Gastroesophageal sphincter (tissue), 3 donors: ENCODE data around the gene LCE6A.

Experiments
- CTCF ChIP-seq, 4 experiments: fragments of 200-600 bp in 2 of 4; fragments of 450-650 bp in 2 of 4; sonication (generic) in 1 of 4; IDR thresholded peaks; one replicate each; pipeline ENCODE4 v1.5.1; 2017 to 2019; ENCODE audit warnings: antibody characterized with exemption in 4 of 4, mild to moderate bottlenecking in 2 of 4, moderate library complexity in 2 of 4
- EP300 ChIP-seq: sonication (generic); formaldehyde crosslinking; IDR thresholded peaks from one replicate; pipeline ENCODE4 v1.6.1; 2017; ENCODE audit warnings: antibody characterized with exemption, mild to moderate bottlenecking

GRCh38 chr1:152870831-152871730, 28.4 kb downstream of the LCE6A start:
- TF ChIP-seq EP300 (no peak), CTCF (IDR thresholded peaks at IDR 0.05) (peak in 2 of 4 experiments; percentile 49 to 63)
